ENCODE data around the gene ICE2.

ICE2 gene

DNA sequence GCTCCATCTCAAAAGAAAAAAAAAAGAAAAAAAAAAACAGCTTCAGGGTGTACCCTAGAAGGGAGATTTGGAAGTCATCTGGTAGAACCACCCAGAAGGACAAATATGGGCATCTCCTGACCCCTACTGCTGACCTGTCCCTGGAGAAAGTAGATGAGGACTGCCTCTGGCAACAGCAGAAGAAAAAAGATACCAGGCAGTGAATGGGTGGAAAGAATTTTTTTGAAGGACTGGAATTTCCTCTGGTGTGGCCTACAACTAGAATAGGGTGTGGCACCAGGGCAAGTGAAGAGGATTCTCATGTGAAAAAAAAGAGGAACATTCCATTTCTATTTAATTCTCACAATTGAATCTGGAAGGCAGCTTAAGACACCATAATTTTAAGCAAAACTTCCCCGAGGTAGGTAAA is 84.2 kb downstream of the ICE2 start:
- no peak overlapping the region for H3K4me3 Mint-ChIP-seq
- H3K9me3 Mint-ChIP-seq, result no peaks in the 10 kb centered on the region

GRCh38 chr15:60392986-60393790 is 85.8 kb downstream of the ICE2 start:
- no peaks in the 10 kb centered on the region for H3K9me3 Mint-ChIP-seq
- H3K4me3 Mint-ChIP-seq, result no peak overlapping the region
- H3K27ac Mint-ChIP-seq, result no peak overlapping the region
- no peaks in the 10 kb centered on the region for H3K27me3 Mint-ChIP-seq
- peaks cover 66% of the 10 kb centered on the region for H3K4me1 Mint-ChIP-seq
- no peak for ATAC-seq
- DNase-seq, result no peak

More for the DNA sequence above, 84.2 kb downstream of the ICE2 start:
- DNase-seq (no peak), ATAC-seq (no peak)
- Mint-ChIP-seq H3K4me1 (peaks cover 66% of the 10 kb centered on the region), H3K27ac (no peak overlapping the region), H3K27me3 (no peaks in the 10 kb centered on the region)

GRCh38 chr15:60392601-60392985 is 86.3 kb downstream of the ICE2 start:
- ATAC-seq (peak; percentile 14), DNase-seq (peak in 1 of 2 donors; percentile 31)
- H3K27ac Mint-ChIP-seq, result no peak overlapping the region
- peaks cover 65% of the 10 kb centered on the region for H3K4me1 Mint-ChIP-seq
- no peaks in the 10 kb centered on the region for H3K9me3 Mint-ChIP-seq
- H3K4me3 Mint-ChIP-seq, result no peak overlapping the region
- no peaks in the 10 kb centered on the region for H3K27me3 Mint-ChIP-seq

- no peaks in the 10 kb centered on the region for H3K9me3 Mint-ChIP-seq
- no peak overlapping the region for H3K27ac Mint-ChIP-seq
- H3K4me1 Mint-ChIP-seq, result peaks cover 61% of the 10 kb centered on the region
- DNase-seq (no peak), ATAC-seq (no peak)
- H3K4me3 Mint-ChIP-seq, result no peak overlapping the region
- no peaks in the 10 kb centered on the region for H3K27me3 Mint-ChIP-seq
Measured at GRCh38 chr15:60391722-60392315, 87.1 kb downstream of the ICE2 start.

DNA sequence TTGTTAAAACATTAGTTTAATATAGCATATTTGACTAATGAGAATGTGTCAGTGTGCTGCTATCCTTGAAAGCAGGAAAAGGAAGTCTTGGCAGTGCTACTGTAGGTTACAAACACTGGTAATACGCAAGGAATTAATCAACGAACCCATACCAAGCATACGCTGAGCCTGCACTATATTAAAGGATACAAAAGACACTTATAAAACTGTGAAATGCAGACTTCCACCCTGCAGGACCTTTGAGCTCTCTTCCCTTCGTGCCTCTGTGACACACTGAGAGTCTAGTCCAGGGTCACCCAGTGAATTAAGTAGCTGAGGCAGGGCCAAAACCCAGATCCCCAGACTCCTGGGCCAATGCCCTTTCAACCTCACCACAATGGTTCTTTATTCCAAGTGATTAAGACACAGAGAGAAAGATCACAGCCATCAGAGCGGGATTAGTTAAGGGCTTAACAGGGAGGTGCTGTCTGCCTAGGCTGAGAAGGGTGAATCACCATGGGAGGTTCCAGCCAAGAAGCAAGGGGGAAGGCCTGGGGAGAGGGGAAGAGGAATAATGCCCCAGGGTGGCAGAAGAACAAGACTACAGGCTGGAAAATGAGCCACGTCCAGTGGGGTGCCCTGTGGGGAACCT is 88.0 kb downstream of the ICE2 start:
- ATAC-seq (no peak), DNase-seq (no peak)
- H3K27ac Mint-ChIP-seq, result peak overlapping the region in 1 of 2 donors; percentile 5
- peaks cover 53% of the 10 kb centered on the region for H3K4me1 Mint-ChIP-seq
- H3K9me3 Mint-ChIP-seq, result no peaks in the 10 kb centered on the region
- no peak overlapping the region for H3K4me3 Mint-ChIP-seq
- no peaks in the 10 kb centered on the region for H3K27me3 Mint-ChIP-seq

DNA sequence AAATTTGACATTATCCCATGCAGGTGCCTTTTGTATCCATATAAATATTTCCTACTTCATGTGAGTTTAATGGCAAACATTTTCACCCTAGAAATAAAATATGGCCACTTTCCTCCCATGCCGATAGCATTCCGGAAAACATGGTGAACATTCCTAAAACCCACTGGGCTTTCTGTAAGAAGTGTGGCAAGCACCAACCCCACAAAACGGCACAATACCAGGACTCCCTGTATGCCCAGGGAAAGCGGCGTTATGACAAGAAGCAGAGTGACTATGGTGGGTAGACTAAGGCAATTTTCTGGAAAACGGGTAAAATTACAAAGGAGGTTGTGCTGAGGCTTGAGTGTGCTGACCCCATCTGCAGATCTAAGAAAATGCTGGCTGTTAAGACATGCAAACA is 88.7 kb downstream of the ICE2 start:
- DNase-seq (no peak), ATAC-seq (no peak)
- no peaks in the 10 kb centered on the region for H3K27me3 Mint-ChIP-seq
- no peak overlapping the region for H3K4me3 Mint-ChIP-seq
- H3K4me1 Mint-ChIP-seq, result peaks cover 51% of the 10 kb centered on the region
- no peaks in the 10 kb centered on the region for H3K9me3 Mint-ChIP-seq
- peak overlapping the region in 1 of 2 donors; percentile 51 for H3K27ac Mint-ChIP-seq

GRCh38 chr15:60389261-60390077 is 89.5 kb downstream of the ICE2 start:
- H3K9me3 Mint-ChIP-seq, result no peaks in the 10 kb centered on the region
- peak overlapping the region in 1 of 2 donors; percentile 29 for H3K27ac Mint-ChIP-seq
- DNase-seq (peak; percentile 32 to 44), ATAC-seq (peak; percentile 98)
- no peaks in the 10 kb centered on the region for H3K27me3 Mint-ChIP-seq
- peaks cover 51% of the 10 kb centered on the region for H3K4me1 Mint-ChIP-seq
- peak overlapping the region; percentile 11 to 43 for H3K4me3 Mint-ChIP-seq

DNA sequence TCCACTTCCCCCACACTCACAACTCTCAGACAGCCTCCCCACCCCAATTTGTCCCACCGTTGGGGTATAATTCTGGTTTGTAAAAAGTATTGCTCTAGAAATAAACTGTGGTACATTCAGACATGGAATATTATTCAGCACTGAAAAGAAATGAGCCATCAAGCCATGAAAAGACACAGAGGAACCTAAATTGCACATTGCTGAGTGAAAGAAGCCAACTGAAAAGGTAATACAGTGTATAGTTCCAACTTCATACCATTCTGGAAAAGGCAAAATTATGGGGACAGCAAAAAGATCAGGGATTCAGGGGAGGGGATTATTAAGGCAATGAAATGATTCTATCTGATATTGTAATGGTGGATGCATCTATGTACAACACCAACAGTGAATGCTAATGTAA is 91.6 kb downstream of the ICE2 start:
- Mint-ChIP-seq H3K9me3 (no peaks in the 10 kb centered on the region), H3K4me3 (no peak overlapping the region), H3K27ac (no peak overlapping the region), H3K4me1 (peaks cover 34% of the 10 kb centered on the region), H3K27me3 (no peaks in the 10 kb centered on the region)
- DNase-seq (no peak), ATAC-seq (no peak)

DNA sequence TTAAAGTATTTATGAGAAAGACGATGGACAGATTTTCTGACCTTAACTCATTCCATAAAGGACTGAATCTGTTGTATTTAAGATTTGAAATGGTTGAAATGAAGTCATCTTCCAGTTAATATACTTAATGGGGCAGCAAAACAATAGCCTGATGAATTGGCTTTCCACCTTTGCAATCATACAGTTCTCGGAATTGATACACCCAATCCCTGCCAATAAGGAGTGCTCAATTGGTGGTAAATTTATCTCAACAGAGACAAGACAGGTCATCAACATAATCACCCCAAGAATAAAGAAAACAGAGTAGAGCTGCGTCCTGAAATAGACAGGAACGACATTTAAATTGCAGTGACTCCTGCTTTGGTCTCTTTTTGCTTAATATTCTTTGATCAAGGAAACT is 92.3 kb downstream of the ICE2 start:
- no peak overlapping the region for H3K4me3 Mint-ChIP-seq
- H3K9me3 Mint-ChIP-seq, result no peaks in the 10 kb centered on the region
- no peak overlapping the region for H3K27ac Mint-ChIP-seq

DNA sequence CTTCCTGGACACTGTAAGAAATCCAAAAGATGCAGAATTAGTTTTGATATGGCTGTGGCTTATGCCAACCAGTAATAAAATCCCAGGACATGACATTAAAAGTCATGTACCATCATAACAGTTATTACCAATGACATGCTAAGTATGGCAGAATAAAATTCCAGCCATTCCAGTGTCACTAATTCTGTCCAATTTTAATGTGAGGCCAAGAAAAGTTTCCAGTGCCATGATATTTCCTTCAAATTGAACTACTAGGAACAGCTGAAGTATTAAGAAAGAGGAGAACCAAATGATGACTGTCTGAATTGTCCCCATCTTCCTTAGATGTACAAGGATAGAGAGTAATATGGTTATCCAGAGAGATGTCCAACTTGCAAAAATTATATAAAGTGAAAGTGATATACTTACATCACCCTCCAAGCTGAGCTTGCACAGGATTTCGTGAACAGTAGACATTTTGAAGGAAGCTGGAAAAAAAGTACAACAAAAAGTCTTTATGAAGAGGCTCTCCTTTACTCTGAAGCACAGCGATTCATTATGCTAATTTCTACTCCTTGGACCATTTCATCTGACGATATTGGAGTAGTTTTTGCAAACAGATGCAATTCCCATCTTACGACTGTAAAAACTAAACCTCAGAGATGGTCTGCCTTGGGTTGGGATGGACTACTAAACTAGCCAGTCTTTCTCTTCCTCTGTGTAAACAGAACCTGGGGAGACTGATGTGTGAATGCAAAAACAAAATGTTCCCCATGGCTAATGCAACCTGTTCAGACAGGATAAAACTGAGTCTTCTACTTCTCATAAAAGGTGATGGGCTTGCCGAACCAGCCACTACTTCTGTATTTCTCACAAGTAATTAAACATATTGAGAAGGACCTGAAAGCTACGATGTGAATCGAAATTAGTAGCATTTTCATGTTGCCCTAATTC is 93.1 kb downstream of the ICE2 start:
- Mint-ChIP-seq H3K27ac (no peak overlapping the region), H3K4me1 (peaks cover 24% of the 10 kb centered on the region), H3K9me3 (no peaks in the 10 kb centered on the region), H3K27me3 (no peaks in the 10 kb centered on the region), H3K4me3 (no peak overlapping the region)
- ATAC-seq (no peak), DNase-seq (no peak)

More for the DNA sequence above, 92.3 kb downstream of the ICE2 start:
- Mint-ChIP-seq H3K4me1 (peaks cover 31% of the 10 kb centered on the region), H3K27me3 (no peaks in the 10 kb centered on the region)
- no peak for DNase-seq
- ATAC-seq, result no peak

- H3K9me3 Mint-ChIP-seq, result no peaks in the 10 kb centered on the region
- no peak overlapping the region for H3K27ac Mint-ChIP-seq
- no peak for DNase-seq
- no peak for ATAC-seq
- H3K27me3 Mint-ChIP-seq, result no peaks in the 10 kb centered on the region
- peaks cover 14% of the 10 kb centered on the region for H3K4me1 Mint-ChIP-seq
- no peak overlapping the region for H3K4me3 Mint-ChIP-seq
Measured at GRCh38 chr15:60384526-60385126, 94.3 kb downstream of the ICE2 start.

DNA sequence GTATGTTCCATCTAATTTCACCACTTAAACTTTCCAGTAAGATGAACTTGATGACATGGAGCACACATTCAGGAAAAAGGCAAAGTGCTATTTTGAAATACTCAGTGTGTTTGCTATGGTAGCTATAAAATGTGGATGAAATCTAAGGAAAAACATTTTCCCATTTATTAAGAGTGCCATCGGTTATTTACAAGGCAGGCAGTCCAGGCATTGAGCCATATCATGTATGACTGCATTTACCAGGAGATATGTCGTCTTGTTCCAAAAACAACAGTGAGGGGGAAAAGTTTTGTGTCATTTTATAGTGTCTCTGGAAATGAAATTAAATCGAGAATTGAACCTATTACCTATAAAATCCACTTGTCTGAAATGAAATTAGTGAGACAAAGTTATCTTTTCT is 94.9 kb downstream of the ICE2 start:
- no peak overlapping the region for H3K4me3 Mint-ChIP-seq
- H3K9me3 Mint-ChIP-seq, result no peaks in the 10 kb centered on the region
- H3K27ac Mint-ChIP-seq, result no peak overlapping the region
- H3K4me1 Mint-ChIP-seq, result peaks cover 8% of the 10 kb centered on the region
- ATAC-seq, result no peak
- H3K27me3 Mint-ChIP-seq, result no peaks in the 10 kb centered on the region
- DNase-seq, result no peak

DNA sequence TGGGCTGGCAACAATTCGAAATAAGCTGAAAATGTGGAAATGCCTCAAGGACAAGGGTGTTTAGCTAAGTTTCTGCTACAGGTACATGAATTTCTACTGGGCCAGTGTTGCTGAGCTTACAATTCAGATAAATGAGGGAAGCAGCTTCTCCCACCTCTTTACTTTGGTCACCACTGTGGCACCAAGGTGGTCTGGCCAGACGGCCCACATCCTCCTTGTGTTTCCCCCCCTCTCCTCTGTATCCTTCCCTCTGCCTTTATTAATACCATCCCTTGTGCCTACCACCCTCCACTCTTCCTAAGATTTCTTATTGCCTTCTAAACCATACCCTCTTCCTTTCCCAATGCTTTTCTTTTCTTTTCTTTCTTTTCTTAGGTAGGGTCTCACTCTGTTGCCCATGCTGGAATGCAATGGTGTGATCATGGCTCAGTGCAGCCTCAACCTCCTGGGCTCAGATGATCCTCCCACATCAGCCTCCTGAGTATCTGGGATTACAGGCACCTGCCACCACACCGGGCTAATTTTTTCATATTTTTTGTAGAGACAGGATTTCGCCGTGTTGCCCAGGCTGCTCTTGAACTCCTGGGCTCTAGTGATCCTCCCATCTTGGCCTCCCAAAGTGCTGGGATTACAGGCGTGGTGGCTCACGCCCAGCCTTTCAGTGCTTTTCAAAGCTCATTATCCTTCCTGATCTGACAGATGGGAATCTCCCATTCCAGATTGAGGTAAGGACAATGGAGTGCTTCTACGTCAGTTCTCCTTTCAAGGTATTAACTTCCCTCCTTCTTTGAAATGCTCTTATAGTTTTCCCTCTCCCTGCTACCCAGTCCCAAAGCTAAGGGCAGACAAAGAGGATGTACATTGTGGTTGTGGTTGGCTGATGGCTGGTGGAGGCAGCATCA is 95.9 kb downstream of the ICE2 start:
- Mint-ChIP-seq H3K9me3 (no peaks in the 10 kb centered on the region), H3K4me1 (no peaks in the 10 kb centered on the region), H3K27me3 (no peaks in the 10 kb centered on the region), H3K4me3 (no peak overlapping the region), H3K27ac (no peak overlapping the region)
- ATAC-seq (no peak), DNase-seq (no peak)
